ENCODE measurements around the gene YPEL2. TPM values are rescaled to one million over a fixed set of nuclear protein-coding genes. Genes with fewer than 3 reads are reported as not detected.
A peak's percentile ranks its signal among the peaks of the same experiment; 100 is the strongest.
"Not testable (repeated sequence)": the region's sequence is repeated elsewhere in the genome, so short reads cannot be mapped to it uniquely, and the experiment has no call there.

YPEL2 gene
- total and polyA plus RNA-seq, 8 donors: 13.8 to 23.6 (median 19.3) TPM

GRCh38 chr17:59410049-59410437 is 78.6 kb downstream of the YPEL2 start:
- H3K9me3 ChIP-seq: peaks cover 0 to 9% of the 10 kb centered on the region in 2 donors
- intact Hi-C loops (cut with DNase I): no loop called here
- no peak overlapping the region for H3K27ac ChIP-seq
- no peak for TF ChIP-seq CTCF (IDR thresholded peaks at IDR 0.05)
- ATAC-seq (no peak), DNase-seq (no peak)
- H3K4me3 ChIP-seq: no peak overlapping the region
- no peaks in the 10 kb centered on the region for H3K36me3 ChIP-seq
- H3K4me1 ChIP-seq: peaks cover 0 to 5% of the 10 kb centered on the region in 2 donors
- no peaks in the 10 kb centered on the region for H3K27me3 ChIP-seq

GRCh38 chr17:59412431-59412830 is 81.0 kb downstream of the YPEL2 start:
- H3K27ac ChIP-seq; H3K4me3 ChIP-seq; H3K9me3 ChIP-seq; H3K27me3 ChIP-seq; ATAC-seq; intact Hi-C loops (cut with DNase I); DNase-seq; H3K36me3 ChIP-seq; H3K4me1 ChIP-seq: not testable (repeated sequence)

- no peak for DNase-seq
- intact Hi-C loops (cut with DNase I): no loop called here
- TF ChIP-seq CTCF (IDR thresholded peaks at IDR 0.05): no peak
- Histone ChIP-seq H3K27me3 (no peaks in the 10 kb centered on the region), H3K9me3 (peaks cover 0 to 9% of the 10 kb centered on the region in 2 donors), H3K27ac (no peak overlapping the region), H3K4me3 (no peak overlapping the region), H3K36me3 (no peaks in the 10 kb centered on the region), H3K4me1 (peaks cover 0 to 10% of the 10 kb centered on the region in 2 donors)
- ATAC-seq: no peak
These were observed 81.7 kb downstream of the YPEL2 start for GRCh38 chr17:59413014-59413766.

GRCh38 chr17:59415397-59415796 is 83.9 kb downstream of the YPEL2 start:
- ATAC-seq: peak; percentile 62
- Histone ChIP-seq H3K27me3 (no peaks in the 10 kb centered on the region), H3K4me3 (no peak overlapping the region), H3K9me3 (peaks cover 0 to under 1% of the 10 kb centered on the region in 2 donors), H3K36me3 (no peaks in the 10 kb centered on the region), H3K27ac (no peak overlapping the region), H3K4me1 (peaks cover 0 to 10% of the 10 kb centered on the region in 2 donors)
- intact Hi-C loops (cut with DNase I): no loop called here
- no peak for TF ChIP-seq CTCF (IDR thresholded peaks at IDR 0.05)
- no peak for DNase-seq

GRCh38 chr17:59416184-59416583 is 84.7 kb downstream of the YPEL2 start:
- no peaks in the 10 kb centered on the region for H3K9me3 ChIP-seq
- intact Hi-C loops (cut with DNase I): no loop called here
- no peak overlapping the region for H3K27ac ChIP-seq
- peaks cover 0 to 10% of the 10 kb centered on the region in 2 donors for H3K4me1 ChIP-seq
- no peak overlapping the region for H3K4me3 ChIP-seq
- ATAC-seq: no peak
- no peaks in the 10 kb centered on the region for H3K27me3 ChIP-seq
- DNase-seq: no peak
- H3K36me3 ChIP-seq: no peaks in the 10 kb centered on the region
- TF ChIP-seq CTCF (IDR thresholded peaks at IDR 0.05): no peak

- DNase-seq (no peak), ATAC-seq (no peak)
- Histone ChIP-seq H3K27me3 (no peaks in the 10 kb centered on the region), H3K36me3 (no peaks in the 10 kb centered on the region), H3K4me3 (no peak overlapping the region), H3K27ac (no peak overlapping the region), H3K9me3 (no peaks in the 10 kb centered on the region), H3K4me1 (peaks cover 0 to 10% of the 10 kb centered on the region in 2 donors)
- intact Hi-C loops (cut with DNase I): no loop called here
- TF ChIP-seq CTCF (IDR thresholded peaks at IDR 0.05): no peak
These were observed 86.0 kb downstream of the YPEL2 start for GRCh38 chr17:59417452-59417851.

Measured in left lung (tissue), 10 donors.